H9 (cell line): Measurements from ENCODE around the gene SORCS2. TPM values are rescaled to one million over a fixed set of nuclear protein-coding genes. Genes with fewer than 3 reads are reported as not detected.

Source experiments
- DNase-seq: peaks from one replicate; pipeline ENCODE4 v3.0.0-alpha.2; 2017
- H2AFZ ChIP-seq: one replicate; pipeline ENCODE4 v1.6.1; 2013; ENCODE audit warnings: mild to moderate bottlenecking, low read length, control low read depth, moderate library complexity
- H2AK5ac ChIP-seq: 2 replicates; pipeline ENCODE4 v1.6.1; 2013; ENCODE audit warnings: low read length, control low read depth, mixed read lengths; ENCODE audit not compliant: insufficient read length
- H2BK120ac ChIP-seq: one replicate; pipeline ENCODE4 v1.6.1; 2013; ENCODE audit warnings: low read depth, mild to moderate bottlenecking, low read length, control low read depth, inconsistent platforms; ENCODE audit not compliant: poor library complexity, severe bottlenecking
- H2BK12ac ChIP-seq: 2 replicates; pipeline ENCODE4 v1.6.1; 2013; ENCODE audit warnings: low read length, control low read depth, mixed read lengths, low read depth; ENCODE audit not compliant: insufficient read length
- H2BK15ac ChIP-seq: 2 replicates; pipeline ENCODE4 v1.6.1; 2013; ENCODE audit warnings: low read depth, low read length, control low read depth
- H2BK20ac ChIP-seq: one replicate; pipeline ENCODE4 v1.6.1; 2013; ENCODE audit warnings: low read depth, mild to moderate bottlenecking, low read length, control low read depth, inconsistent platforms; ENCODE audit not compliant: poor library complexity, severe bottlenecking
- H2BK5ac ChIP-seq: 2 replicates; pipeline ENCODE4 v1.6.1; 2013; ENCODE audit warnings: low read length, control low read depth, mixed read lengths; ENCODE audit not compliant: insufficient read length
- H3K14ac ChIP-seq: 2 replicates; pipeline ENCODE4 v1.6.1; 2013; ENCODE audit warnings: low read length, control low read depth; ENCODE audit not compliant: insufficient read depth
- H3K18ac ChIP-seq: 2 replicates; pipeline ENCODE4 v1.6.1; 2013; ENCODE audit warnings: low read depth, mild to moderate bottlenecking, mixed read lengths, low read length, control low read depth; ENCODE audit not compliant: insufficient read length
- H3K23ac ChIP-seq: 2 replicates; pipeline ENCODE4 v1.6.1; 2013; ENCODE audit warnings: low read length, control low read depth, mixed read lengths, low read depth; ENCODE audit not compliant: insufficient read length
- H3K23me2 ChIP-seq: 2 replicates; pipeline ENCODE4 v1.6.1; 2013; ENCODE audit warnings: low read depth, mild to moderate bottlenecking, mixed read lengths, low read length, control low read depth; ENCODE audit not compliant: insufficient read length, poor library complexity, severe bottlenecking
- H3K27ac ChIP-seq: 2 replicates; pipeline ENCODE4 v1.5.1; 2013; ENCODE audit warnings: low read length, control low read depth, mixed read lengths, low read depth; ENCODE audit not compliant: insufficient read length
- H3K27me3 ChIP-seq: 2 replicates; pipeline ENCODE4 v1.6.1; 2013; ENCODE audit warnings: low read length, control low read depth, inconsistent platforms; ENCODE audit not compliant: insufficient read depth
- H3K4ac ChIP-seq: 2 replicates; pipeline ENCODE4 v1.6.1; 2013; ENCODE audit warnings: low read depth, mild to moderate bottlenecking, control low read depth, inconsistent platforms, low read length, moderate library complexity
- H3K4me1 ChIP-seq: 2 replicates; pipeline ENCODE4 v1.6.1; 2013; ENCODE audit warnings: low read length, control low read depth, inconsistent platforms; ENCODE audit not compliant: insufficient read depth
- H3K4me2 ChIP-seq: 2 replicates; pipeline ENCODE4 v1.6.1; 2013; ENCODE audit warnings: low read length, control low read depth, mixed read lengths; ENCODE audit not compliant: insufficient read length, insufficient read depth
- H3K56ac ChIP-seq: 2 replicates; pipeline ENCODE4 v1.6.1; 2013; ENCODE audit warnings: low read depth, mild to moderate bottlenecking, mixed read lengths, low read length, control low read depth; ENCODE audit not compliant: insufficient read length
- H3K79me1 ChIP-seq: 2 replicates; pipeline ENCODE4 v1.6.1; 2013; ENCODE audit warnings: low read depth, mild to moderate bottlenecking, moderate library complexity, low read length, control low read depth, inconsistent platforms; ENCODE audit not compliant: insufficient read depth, poor library complexity, severe bottlenecking
- H3K79me2 ChIP-seq: 2 replicates; pipeline ENCODE4 v1.6.1; 2013; ENCODE audit warnings: low read length, control low read depth, inconsistent platforms; ENCODE audit not compliant: insufficient read depth
- H3K9ac ChIP-seq: 2 replicates; pipeline ENCODE4 v1.6.1; 2013; ENCODE audit warnings: low read length, control low read depth, mixed read lengths; ENCODE audit not compliant: insufficient read length; ENCODE audit errors: extremely low read depth
- H3K9me3 ChIP-seq: one replicate; pipeline ENCODE4 v1.6.1; 2013; ENCODE audit warnings: low read depth, low read length, inconsistent platforms; ENCODE audit not compliant: control insufficient read depth
- H3T11ph ChIP-seq: one replicate; pipeline ENCODE4 v1.6.1; 2013; ENCODE audit warnings: mild to moderate bottlenecking, low read length, control low read depth, inconsistent platforms
- H4K20me1 ChIP-seq: one replicate; pipeline ENCODE4 v1.6.1; 2013; ENCODE audit not compliant: control insufficient read depth, insufficient read length, insufficient read depth
- H4K5ac ChIP-seq: 2 replicates; pipeline ENCODE4 v1.6.1; 2013; ENCODE audit warnings: low read depth, mild to moderate bottlenecking, mixed read lengths, low read length, control low read depth; ENCODE audit not compliant: insufficient read length
- H4K8ac ChIP-seq: replicated peaks from 2 replicates; pipeline ENCODE4 v1.6.1; 2013; ENCODE audit warnings: low read length, control low read depth, mixed read lengths, low read depth; ENCODE audit not compliant: insufficient read length
- H4K91ac ChIP-seq: 2 replicates; pipeline ENCODE4 v1.6.1; 2013; ENCODE audit warnings: low read depth, mild to moderate bottlenecking, moderate library complexity, mixed read lengths, low read length, control low read depth; ENCODE audit not compliant: insufficient read length
- H3K27ac Mint-ChIP-seq, 3 experiments: 2 replicates in 2 of 3; 3 replicates in 1 of 3; pipeline ENCODE4 v1.8.0; 2020 to 2021; ENCODE audit warnings: mixed read lengths in 3 of 3, mild to moderate bottlenecking in 1 of 3, moderate library complexity in 1 of 3
- H3K27me3 Mint-ChIP-seq: 2 replicates; pipeline ENCODE4 v1.8.0; 2021; ENCODE audit warnings: low read depth, mild to moderate bottlenecking, moderate library complexity, mixed read lengths
- H3K36me3 Mint-ChIP-seq, 3 experiments: 2 replicates in 2 of 3; 3 replicates in 1 of 3; pipeline ENCODE4 v1.8.0; 2020 to 2021; ENCODE audit warnings: low read depth in 3 of 3, mixed read lengths in 3 of 3; ENCODE audit not compliant: insufficient read depth in 1 of 3
- H3K4me1 Mint-ChIP-seq, 2 experiments: 2 replicates each; pipeline ENCODE4 v1.8.0; 2020; ENCODE audit warnings: mixed read lengths in 2 of 2
- H3K4me3 Mint-ChIP-seq, 2 experiments: 2 replicates in 1 of 2; 3 replicates in 1 of 2; pipeline ENCODE4 v1.8.0; 2020 to 2021; ENCODE audit warnings: mild to moderate bottlenecking in 2 of 2, mixed read lengths in 2 of 2, moderate library complexity in 1 of 2
- H3K9me3 Mint-ChIP-seq, 2 experiments: 2 replicates in 1 of 2; 3 replicates in 1 of 2; pipeline ENCODE4 v1.8.0; 2020; ENCODE audit warnings: mild to moderate bottlenecking in 2 of 2, mixed read lengths in 2 of 2, moderate library complexity in 1 of 2
- CTCF ChIP-seq: fragments of 200-600 bp; sonication (generic); conservative IDR thresholded peaks from 3 replicates; pipeline ENCODE4 v1.8.0; 2021; ENCODE audit warnings: antibody characterized with exemption, mild to moderate bottlenecking
- WGBS: extraction: QIAGEN DNeasy Blood & Tissue Kit; methylation state at CpG from one replicate; pipeline ENCODE4 v1.1.7; 2013; ENCODE audit warnings: missing lambda C conversion rate, low lambda C conversion rate, mixed read lengths; ENCODE audit not compliant: insufficient read length; ENCODE audit errors: extremely low coverage; 5-methylcytosine and 5-hydroxymethylcytosine counted together
- total RNA-seq: library from RNA; stranded (reverse); gene quantifications from 2 replicates; pipeline ENCODE4 v1.2.1, GENCODE V29; 2021

Gene SORCS2
- total RNA-seq, 1 experiment from 2014 or later, result 0.57 TPM

DNA sequence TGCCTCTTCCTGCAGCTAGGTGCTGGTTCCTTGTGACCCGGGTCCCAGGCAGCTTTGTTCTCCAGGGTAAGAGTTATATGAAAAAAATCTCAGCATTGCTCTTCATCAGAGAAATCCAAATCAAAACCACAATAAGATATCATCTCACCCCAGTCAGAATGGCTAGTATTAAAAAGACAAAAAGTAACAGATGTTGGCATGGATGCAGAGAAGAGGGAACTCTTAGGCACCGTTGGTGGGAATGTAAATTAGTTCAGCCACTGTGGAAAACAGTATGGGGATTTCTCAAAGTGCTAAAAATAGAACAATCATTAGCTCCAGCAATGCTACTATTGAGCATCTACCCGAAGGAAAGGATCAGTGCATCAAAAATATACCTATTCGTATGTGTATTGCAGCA lies 61.5 kb downstream of the SORCS2 start:
- Histone ChIP-seq H2BK12ac (no peak overlapping the region), H2BK20ac (no peak overlapping the region), H4K5ac (no peak overlapping the region), H3K23ac (no peak overlapping the region), H3K4me2 (no peak overlapping the region), H3T11ph (no peak overlapping the region), H3K14ac (no peak overlapping the region), H2AK5ac (no peak overlapping the region), H3K9ac (no peak overlapping the region), H2BK15ac (no peak overlapping the region), H3K79me1 (no peaks in the 10 kb centered on the region), H2BK120ac (no peak overlapping the region), H3K27me3 (no peaks in the 10 kb centered on the region), H3K4ac (no peak overlapping the region), H3K23me2 (peaks cover 2% of the 10 kb centered on the region), H4K20me1 (no peaks in the 10 kb centered on the region), H3K27ac (no peak overlapping the region), H4K91ac (no peak overlapping the region), H2BK5ac (no peak overlapping the region), H4K8ac (no peak overlapping the region), H3K18ac (no peak overlapping the region), H3K79me2 (no peaks in the 10 kb centered on the region), H2AFZ (no peak overlapping the region), H3K4me1 (no peaks in the 10 kb centered on the region), H3K9me3 (no peaks in the 10 kb centered on the region), H3K56ac (no peak overlapping the region)
- WGBS, result no CpG with 5 or more reads among the region's 4 CpGs
- peaks cover 0 to 2% of the 10 kb centered on the region in 2 experiments; a peak in 2 of 5 replicates for H3K9me3 Mint-ChIP-seq
- H3K27me3 Mint-ChIP-seq, result no peaks in the 10 kb centered on the region; the same call in none of the 2 replicates
- H3K36me3 Mint-ChIP-seq, result peaks cover 0 to 4% (median 2%) of the 10 kb centered on the region in 3 experiments; a peak in 3 of 7 replicates
- peaks cover 0 to 14% of the 10 kb centered on the region in 2 experiments; a peak in 1 of 4 replicates for H3K4me1 Mint-ChIP-seq
- no peak for TF ChIP-seq CTCF
- DNase-seq, result no peak
- H3K27ac Mint-ChIP-seq, result no peak overlapping the region
- no peak overlapping the region for H3K4me3 Mint-ChIP-seq
